ENCODE results near the gene GSG1.
A peak's percentile ranks its signal among the peaks of the same experiment; 100 is the strongest.
"Not testable (repeated sequence)": the region's sequence is repeated elsewhere in the genome, so short reads cannot be mapped to it uniquely, and the experiment has no call there.

Gene GSG1

DNA sequence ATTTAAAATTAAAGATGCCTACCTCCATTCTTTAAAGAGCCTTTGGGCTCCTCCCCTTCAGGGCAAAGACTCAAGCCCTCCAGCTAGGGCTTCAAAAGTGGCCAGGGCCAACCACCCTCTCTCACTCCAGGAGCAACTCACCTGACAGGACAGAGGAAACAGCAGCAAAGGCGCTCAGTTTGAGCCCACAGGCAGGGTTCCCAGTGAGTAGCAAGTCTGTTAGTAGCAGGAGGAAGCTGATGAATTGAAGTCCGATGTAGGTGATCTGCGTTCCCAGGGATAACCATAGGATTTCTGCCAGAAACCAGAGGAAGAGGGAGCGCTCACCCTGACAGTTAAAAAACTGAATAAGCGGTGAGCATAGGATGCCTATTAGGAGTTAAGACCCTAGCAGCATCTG lies 15.7 kb downstream of the GSG1 start:
- no peak for DNase-seq

DNA sequence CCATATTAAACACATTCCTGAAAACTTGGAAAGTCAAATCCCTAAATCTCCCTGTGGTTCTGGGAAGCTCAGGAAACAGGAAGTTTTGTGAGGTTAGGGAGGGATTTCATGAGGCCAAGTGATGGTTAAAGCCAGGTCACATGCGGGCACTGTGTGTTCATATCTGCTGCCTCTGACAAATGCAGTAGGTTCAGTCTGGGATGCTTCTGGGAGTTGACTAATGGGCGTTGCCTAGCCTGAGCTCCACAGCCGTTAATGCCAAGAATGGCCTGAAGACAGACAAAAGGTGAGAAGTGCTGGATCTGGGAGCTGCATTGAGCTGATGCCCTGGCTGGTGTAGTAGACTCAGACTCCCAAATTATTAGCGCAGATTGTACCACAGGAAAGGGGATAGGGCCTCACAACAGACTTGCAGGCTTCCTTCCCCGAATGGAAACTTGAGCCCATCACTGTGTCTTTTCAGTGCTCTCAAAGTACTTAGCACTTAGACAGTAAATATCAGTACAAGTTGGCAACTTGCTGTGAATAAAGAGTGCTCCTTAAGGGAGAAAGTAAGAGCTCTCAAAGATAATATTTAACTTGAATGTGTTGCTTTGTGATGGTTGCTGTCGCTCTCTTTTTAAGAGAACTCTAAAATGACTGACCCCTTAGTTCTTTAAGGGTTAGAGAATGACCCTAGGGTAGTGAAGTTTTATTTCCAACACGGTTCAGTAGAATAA lies 17.3 kb downstream of the GSG1 start:
- DNase-seq: no peak

DNA sequence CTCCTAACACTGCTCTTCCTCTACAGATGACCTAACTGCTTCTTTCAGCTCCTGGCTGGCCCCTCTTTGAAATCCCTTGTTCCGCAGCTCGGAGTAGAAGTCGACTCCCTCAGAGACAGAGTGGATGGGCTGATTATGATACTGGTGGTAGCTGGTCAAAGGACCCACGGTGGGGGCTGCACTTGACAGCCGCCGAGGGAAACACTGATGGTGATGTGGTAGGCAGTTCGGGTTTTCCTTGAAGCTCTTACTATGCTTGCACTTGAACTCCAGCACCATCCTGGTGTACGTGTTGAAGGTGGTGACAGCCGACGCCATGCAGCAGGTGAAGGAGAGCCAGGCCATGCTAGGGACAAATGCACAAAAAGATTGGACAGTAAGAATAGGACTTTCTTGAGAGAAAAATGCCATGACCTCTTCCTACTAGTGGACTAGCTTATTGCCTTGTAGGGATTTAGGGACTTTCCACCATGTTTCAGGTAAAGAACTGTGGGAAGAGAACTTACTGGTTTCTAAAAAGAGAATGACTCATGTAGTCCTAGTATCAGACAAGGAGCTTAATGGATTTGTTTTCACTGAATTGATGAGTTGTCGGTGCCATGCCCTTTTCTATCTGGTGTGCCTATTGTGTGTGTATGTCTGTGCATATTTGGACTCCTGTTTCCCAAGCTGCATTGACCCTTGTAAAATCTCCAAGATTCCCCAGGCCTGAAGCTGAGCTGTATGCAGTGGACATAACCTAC lies 18.4 kb downstream of the GSG1 start:
- DNase-seq: no peak

DNA sequence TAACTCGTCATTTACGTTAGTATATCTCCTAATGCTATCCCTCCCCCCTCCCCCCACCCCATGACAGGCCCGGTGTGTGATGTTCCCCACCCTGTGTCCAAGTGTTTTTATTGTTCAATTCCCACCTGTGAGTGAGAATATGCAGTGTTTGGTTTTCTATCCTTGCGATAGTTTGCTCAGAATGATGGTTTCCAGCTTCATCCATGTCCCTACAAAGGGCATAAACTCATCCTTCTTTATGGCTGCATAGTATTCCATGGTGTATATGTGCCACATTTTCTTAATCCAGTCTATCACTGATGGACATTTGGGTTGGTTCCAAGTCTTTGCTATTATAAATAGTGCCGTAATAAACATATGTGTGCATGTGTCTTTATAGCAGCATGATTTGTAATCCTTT lies 19.8 kb downstream of the GSG1 start:
- not testable (repeated sequence) for DNase-seq

DNA sequence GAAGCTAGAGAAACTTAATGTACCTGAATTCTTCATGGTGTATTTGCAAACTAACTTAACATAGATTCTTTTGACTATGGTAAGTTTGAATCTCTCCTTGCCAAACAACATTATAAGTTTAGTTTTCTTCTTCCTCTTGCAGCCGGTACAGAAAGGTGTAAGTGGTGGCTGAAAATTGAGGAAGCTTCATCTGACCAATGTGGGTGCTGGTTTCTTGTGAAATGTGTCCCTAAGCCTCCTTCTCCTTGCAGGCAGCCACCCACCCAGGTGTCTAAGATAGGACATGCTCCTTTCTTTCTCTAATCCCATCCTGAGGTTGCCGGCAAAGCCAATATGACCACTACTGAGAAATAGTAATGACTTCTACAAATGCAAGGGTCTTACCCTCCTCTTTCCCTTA lies 20.6 kb downstream of the GSG1 start:
- DNase-seq: no peak

DNA sequence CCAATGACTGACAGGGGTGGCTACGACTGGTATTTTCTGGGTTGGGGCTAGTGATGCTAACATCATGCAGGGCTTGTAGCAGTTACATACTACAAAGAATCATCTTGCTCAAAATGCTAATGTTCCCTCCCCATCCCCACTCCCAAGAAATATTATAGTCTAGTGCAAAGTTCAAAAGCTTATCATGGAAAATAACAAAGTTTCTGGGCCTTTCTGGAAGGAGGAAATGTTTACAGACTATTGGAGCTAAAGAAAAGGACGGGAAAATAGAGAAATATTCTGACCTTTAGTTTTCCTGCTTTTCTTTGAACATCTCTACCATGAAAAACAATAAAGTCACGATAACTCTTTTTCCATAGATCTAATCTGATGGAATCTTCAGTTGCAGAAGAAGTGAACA lies 23.2 kb downstream of the GSG1 start:
- DNase-seq: no peak

DNA sequence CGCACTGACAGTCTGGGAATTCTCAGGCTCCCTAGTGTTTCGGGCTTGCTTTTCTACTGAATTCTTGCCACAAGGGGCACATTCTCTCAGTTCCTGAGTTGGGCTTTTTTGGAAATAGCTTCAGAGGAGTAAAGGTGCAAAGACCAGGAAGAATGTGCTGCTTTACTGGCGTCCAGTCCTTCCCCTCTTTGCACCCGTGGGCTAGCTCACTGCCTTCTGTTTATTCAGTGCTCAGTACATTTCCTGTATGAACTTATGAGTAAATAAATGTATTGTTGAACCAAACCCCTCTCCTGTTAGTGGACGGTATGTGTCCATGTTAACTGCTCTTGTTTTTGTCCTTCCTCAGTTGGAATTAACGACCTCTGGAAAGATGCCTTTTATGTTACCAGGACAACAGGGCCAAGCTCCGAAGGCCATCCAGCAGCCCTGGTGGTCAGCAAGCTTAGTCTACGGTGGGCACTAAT lies 24.0 kb downstream of the GSG1 start:
- no peak for DNase-seq

DNA sequence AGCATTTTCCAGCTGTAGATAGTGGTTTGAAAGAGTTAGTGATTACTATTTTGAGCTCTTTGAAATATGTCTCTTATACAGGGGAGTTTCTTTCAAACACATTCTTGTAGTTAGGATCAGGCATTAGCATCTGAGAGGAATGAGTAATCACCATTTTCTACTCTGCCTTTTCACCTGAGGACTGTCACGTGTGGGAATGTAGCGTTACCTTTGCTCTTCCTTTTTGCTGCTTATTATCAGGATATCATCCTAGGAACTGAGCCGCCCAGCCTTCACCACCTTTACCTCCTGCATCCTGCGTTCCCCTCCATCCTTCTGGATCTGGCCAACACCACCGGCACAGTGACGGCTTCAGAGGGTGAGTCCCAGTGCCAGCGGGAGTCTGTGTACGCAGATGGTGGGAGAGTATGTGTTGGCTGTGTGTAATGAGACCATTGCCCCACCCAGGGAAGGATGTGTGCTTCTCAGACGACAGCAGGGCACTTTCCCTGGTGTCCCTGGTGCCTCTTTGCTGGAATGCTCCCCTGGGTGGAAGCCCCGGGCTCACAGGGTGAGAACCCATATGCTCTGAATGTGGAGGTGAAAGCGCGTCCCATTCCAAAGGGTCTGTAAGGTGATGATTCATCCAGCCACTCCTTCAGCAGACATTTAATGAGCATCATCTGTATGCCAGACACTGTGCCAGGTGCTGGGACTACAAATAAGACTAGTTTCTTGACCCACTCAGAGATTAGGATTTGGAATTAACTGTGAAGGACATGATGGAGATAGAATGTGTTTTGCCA lies 27.5 kb downstream of the GSG1 start:
- DNase-seq: no peak

DNA sequence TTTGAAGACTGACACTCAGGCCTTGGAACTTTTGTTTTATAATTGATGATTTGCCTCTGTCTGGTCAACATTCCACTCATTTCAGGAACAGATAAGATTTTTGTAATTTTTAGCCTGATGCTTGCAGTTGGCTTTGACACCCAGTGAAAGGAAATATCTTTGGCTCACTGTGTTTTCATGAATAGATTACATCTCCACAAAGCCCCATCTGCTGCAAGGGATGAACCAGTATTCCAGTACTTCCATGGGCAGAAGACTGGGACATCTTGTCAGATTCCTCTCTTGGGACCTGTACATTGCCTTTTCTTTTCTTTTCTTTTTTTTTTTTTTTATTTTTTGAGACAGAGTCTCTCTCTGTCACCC lies 28.4 kb downstream of the GSG1 start:
- no peak for DNase-seq

DNA sequence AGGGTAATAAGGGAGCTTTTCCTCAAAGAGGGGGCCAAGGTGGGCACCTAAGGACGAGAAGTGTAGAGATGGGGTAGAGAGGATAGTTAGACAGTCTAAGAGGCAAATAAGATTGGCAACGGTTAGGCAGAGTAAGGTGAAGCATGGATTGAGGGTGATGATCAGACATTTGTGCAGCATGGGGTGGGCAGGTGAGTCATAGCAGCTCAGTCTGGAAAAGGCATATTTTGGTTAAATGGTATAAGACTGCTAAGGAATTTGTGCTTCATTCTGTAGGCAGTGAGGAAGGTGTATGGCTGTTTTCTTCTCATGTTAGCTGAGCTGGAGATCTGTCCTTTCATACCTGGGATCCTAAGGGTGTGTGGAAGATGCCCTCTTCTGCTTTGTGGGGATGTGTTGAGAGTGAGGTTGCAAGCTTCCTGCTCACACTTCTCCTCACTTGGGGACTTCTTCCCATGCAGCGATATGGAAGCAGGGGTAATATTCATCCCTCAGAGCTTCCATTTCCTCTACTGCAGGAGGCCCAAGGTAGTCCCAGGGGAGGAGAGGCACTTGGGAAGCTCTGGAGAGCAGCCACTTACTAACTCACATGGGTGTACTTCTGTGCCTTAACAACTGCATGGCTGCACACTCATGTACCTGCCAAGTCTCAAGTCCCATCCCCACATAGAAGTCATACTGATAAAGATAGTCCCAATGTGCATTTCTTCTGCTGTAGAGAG lies 28.9 kb downstream of the GSG1 start:
- no peak for DNase-seq

DNA sequence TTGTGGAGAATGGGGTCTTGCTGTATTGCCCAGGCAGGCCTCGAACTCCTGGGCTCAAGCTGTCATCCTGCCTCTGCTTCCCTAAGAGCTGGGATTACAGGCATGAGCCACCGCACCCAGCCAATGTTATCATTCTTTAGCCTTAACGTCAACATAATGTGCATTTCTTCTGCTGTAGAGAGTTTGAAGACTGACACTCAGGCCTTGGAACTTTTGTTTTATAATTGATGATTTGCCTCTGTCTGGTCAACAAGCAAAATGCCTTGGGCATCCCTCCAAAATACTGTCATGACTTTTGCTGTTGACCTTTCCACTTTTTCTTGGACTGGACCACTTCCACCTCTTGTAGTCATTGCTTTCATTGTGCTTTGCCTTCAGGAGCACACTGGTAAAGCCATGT lies 30.3 kb downstream of the GSG1 start:
- no peak for DNase-seq

DNA sequence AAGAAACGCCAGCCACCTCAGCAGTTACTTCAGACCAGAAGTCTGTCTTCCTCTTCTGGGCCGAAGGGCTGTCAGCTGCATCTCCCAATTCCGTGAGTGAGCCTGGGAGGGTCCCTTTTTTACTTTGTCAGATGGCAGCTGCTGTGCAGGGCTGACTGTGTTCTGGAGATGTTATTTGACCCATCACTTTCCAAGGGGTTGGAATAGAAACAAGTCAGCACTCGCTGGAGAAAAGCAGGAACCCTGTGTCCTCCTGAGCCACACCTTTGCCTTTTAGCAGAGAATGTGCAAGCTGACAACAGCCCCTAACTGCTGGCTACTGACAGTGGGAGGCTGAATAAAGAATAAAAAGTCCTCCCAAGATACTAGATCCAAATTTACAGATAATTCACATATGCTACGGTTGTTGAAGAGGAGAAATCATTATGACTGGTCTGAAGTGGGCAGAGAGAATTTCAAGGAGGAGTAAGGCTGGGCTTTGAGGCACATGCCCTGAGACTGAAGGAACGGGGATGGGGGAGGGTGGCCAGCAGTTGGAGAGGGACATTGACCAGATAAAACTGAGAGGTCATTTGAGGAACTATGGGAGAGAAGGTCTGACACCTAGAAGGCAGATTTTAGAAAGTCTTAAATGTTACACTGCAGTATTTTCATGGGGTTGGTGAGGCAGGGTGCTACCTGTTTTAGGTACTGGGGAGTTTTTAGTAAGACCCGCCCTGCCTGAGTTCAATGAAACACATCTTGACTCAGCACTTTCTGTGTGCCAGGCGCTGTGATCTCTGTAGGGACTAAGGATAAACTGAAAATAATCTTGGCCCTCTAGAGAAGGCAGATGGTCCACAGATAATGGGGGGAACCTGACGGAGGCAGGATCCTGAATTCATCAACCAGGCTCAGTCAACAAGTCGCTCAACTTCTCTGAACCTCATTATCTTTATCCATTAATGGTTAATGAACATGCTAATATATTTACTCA lies 31.9 kb downstream of the GSG1 start:
- peak; percentile 44 for DNase-seq

DNA sequence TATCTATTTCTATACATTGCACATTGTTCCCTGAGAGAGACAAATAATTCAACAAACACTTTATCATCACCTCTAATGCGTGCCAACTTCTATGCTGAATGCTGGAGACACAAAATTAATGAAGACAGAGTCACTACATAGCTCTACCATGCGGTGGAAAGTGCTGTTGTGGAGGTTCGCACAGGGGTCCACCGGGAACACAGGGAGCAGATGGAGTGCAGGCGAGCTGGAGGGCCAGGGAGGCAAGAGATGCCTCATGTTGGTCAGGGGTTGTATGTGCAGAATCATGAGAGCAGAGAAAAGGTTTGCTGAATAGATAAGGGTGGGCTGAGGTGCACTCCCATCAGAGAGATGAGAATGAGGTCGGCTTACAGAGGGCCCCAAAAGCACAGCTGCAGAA lies 34.1 kb downstream of the GSG1 start:
- DNase-seq: no peak

DNA sequence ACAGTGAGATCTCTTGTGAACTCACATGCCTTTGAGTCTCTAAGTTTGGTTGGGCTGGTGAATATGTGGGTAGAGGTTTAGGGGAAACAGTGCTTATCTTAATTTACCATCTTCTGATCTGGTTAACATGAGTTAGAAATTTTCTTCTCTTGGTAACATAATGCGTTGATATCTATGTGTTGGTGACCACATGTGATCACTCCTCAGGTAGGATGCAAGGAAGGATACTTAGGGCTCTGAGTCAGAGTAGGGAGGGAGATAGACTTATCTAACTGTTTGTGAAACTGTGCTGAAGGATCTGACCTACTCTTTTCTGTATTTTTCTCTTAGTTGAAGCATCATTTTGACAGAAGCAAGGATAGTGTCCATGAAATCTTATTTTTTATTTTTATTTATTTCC lies 36.1 kb downstream of the GSG1 start:
- no peak for DNase-seq

DNA sequence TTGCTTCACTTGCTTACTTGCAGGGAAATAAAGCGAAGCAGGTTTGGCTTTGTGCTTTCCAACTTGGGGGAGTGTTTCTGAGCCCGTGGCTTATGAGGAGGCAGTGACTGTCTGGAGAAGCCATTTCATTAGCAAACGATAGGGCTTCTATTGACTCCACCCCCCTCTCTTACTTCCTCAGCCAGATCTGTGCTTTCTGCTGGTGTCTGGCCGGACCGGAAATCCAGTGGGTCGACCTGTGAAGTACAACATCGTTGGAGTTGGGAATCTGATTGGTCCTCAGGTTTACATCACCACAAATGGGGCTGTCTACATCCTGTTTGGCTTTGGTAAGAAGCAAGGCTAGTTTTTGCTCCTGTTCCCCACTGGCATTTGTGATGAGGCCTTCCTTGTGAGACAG lies 37.0 kb downstream of the GSG1 start:
- no peak for DNase-seq

DNA sequence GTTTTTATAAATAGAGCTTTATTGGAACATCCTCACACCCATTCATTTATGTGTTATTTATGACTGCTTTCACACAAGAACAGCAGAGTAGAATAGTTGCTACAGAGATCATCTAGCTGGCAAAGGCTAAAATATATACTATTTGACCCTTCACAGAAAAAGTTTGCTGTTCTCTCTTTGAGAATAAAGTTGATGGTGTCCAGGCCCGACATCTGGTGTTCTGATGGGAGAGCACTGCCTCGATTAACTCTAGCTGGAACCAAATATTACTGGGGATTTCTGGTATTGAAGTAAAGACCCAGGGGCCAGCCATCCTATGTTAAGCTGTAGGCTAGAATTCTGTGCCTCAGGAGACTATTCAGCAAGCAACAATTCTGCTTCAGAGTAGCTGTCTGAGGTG lies 37.5 kb downstream of the GSG1 start:
- DNase-seq: no peak

DNA sequence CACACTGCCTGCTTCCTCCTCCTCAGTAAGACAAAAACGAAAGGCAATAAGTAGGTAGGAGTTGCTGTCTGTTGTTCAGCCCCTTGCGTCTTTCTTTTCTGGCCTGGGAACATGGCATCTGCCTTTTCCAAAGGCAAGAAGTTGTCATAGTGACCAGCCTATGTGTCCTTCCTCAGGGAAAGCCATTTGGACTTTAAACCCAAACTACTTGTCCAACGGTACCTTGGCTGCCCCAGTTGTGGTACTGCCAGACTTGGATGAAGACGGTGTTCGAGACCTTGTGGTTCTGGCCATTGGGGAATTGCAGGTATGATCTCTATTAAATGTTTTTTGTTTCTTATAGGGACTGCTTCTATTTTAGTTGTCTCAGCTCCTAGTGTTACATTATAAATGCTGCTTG lies 40.8 kb downstream of the GSG1 start:
- DNase-seq: no peak

DNA sequence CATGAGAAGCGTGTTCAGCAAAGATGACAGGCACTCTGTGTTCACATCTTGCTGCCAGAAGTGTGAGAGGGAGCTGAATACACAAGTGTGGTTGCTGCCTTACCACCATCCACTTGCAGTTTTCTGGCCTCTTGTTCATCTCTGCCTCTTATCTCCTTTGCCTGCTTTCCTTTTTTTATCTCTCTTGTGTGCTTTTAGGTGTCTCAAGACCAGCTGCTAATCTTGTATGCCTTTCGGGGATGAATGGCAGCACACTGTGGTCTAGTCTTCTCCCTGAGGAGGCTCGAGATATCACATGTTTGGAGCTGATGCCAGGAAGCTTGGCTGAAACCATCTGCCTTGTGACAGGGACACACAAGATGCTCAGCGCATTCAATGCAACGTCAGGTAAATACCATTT lies 42.1 kb downstream of the GSG1 start:
- no peak for DNase-seq

DNA sequence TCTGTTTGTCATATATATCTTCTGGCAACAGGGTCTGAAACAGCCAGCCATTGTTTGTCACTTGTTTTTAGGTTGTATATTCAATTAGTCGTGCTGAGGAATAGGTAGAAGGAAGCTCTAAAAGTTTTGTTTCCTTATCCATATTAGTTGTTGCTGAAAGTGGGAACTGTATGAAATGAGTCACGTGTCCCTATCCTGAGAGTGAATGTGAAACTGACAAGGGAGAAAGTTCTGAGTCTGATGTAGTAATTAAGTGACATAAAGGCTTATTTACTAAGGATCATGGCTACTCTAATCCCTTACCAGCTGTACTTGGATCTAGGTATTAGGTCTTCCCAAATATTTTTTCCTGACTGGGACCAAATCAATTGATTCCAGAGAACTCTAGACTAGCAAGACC lies 42.9 kb downstream of the GSG1 start:
- DNase-seq: no peak

DNA sequence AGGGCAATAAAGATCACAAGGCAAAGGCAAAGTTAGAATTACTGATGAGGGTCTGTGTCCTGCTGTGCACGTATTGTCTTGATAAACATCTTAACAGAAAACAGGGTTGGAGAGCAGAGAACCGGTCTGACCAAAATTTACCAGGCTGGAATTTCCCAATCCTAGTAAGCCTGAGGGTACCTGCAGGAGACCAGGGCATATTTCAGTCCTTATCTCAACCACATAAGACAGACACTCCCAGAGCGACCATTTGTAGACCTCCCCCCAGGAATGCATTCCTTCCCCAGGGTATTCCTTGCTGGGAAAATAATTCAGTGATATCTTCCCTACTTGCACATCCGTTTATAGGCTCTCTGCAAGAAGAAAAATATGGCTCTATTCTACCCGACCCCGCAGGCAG lies 49.9 kb downstream of the GSG1 start:
- DNase-seq: not testable (repeated sequence)

DNA sequence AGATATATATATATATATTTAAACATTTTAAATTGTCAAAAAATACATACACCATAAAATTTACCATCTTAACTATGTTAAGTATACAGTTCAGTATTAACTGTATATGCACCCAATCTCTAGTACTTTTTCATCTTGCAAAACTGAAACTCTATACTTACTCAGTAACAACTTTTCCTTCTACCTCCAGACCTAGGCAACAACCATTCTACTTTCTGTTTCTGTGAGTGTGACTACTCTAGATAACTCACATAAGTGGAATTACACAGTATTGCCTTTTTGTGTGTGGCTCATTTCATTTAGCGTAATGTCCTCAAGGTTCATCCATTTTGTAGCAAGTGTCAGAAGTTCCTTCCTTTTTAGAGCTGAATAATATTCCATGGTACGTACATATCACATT lies 51.0 kb downstream of the GSG1 start:
- DNase-seq: no peak

DNA sequence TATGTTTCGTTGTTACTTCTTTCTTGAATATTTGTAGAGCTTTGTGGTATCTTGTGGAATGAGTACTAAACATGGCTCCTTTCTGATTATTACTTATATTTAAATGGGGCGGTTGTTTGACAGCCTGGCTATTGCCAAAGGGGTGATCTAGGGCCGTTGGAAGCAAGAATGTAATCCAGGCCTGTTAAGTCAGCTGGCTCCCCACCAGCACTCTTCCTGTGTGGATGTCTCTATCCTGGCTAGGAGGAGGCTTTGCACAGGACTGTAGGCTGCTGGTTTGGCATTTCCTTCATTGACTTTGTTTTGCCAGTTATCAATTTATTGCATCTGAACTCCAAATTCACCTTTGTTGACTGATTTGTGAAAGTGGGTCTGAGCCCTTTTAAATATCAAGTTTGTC lies 53.7 kb downstream of the GSG1 start:
- no peak for DNase-seq
